ENCODE results near the gene CDH23. TPM values are rescaled to one million over a fixed set of nuclear protein-coding genes. Genes with fewer than 3 reads are reported as not detected.

Gene CDH23
- total RNA-seq, 4 donors from 2014 or later: 13.8 to 20.1 (median 17.3) TPM

DNA sequence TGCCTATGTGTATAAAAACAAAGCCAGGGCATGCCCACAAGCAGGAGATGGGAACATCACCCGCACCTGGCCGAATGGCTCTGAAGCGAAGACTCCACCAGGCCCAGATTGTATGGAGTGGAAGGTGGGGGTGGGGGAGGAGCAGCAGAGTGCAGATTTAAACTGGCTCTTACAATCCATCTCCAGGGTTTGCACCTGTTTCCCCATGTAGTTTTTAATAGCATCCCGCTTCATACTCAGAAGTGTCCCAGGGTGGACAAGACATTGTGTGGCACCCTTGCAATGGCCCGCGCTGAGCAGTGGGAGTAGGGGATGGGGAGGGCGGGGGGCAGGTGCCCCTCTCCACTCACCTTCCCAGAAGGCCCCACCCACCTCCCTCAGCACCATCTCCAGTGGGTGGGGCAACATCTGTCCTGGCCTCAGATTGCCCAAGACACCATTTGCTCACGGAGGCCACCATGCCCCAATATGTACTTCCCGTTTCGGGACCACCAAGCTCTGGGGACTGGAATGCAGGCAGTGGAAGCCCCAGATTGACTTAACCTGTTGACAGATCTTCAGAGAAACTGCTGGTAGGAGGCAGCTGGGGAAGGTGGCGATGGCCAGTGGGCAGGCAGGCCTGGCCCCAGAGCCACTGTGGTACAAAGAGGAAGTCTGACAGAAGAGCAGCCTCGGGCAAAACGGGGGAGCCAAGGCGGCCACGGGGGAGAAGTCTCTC lies 353.6 kb downstream of the CDH23 start:
- peaks cover 5 to 58% (median 13%) of the 10 kb centered on the region in 3 donors for H3K36me3 ChIP-seq
- H3K4me3 ChIP-seq: no peak overlapping the region
- no peaks in the 10 kb centered on the region for H3K9me3 ChIP-seq
- DNase-seq (ENCODE audit: low spot score in 2 of 2): no peak
- peaks cover 0 to 99% (median 72%) of the 10 kb centered on the region in 4 donors for H3K4me1 ChIP-seq
- peak overlapping the region in 3 of 4 donors; percentile 79 to 88 (median 87) for H3K27ac ChIP-seq
- H3K27me3 ChIP-seq: no peaks in the 10 kb centered on the region
- TF ChIP-seq EP300 (IDR thresholded peaks at IDR 0.05): peak in 1 of 2 donors; percentile 16
- TF ChIP-seq, protein P1, sequence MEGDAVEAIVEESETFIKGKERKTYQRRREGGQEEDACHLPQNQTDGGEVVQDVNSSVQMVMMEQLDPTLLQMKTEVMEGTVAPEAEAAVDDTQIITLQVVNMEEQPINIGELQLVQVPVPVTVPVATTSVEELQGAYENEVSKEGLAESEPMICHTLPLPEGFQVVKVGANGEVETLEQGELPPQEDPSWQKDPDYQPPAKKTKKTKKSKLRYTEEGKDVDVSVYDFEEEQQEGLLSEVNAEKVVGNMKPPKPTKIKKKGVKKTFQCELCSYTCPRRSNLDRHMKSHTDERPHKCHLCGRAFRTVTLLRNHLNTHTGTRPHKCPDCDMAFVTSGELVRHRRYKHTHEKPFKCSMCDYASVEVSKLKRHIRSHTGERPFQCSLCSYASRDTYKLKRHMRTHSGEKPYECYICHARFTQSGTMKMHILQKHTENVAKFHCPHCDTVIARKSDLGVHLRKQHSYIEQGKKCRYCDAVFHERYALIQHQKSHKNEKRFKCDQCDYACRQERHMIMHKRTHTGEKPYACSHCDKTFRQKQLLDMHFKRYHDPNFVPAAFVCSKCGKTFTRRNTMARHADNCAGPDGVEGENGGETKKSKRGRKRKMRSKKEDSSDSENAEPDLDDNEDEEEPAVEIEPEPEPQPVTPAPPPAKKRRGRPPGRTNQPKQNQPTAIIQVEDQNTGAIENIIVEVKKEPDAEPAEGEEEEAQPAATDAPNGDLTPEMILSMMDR (IDR thresholded peaks at IDR 0.05): no peak
- 86% methylated on average over 15 of the region's 15 CpGs for WGBS, 2 donors

GRCh38 chr10:71750986-71751385 lies 354.3 kb downstream of the CDH23 start:
- peak overlapping the region in 3 of 4 donors; percentile 54 to 88 (median 62) for H3K27ac ChIP-seq
- no peak overlapping the region for H3K4me3 ChIP-seq
- DNase-seq (ENCODE audit: low spot score in 2 of 2): no peak
- H3K9me3 ChIP-seq: no peaks in the 10 kb centered on the region
- peaks cover 5 to 65% (median 13%) of the 10 kb centered on the region in 3 donors for H3K36me3 ChIP-seq
- peaks cover 0 to 99% (median 73%) of the 10 kb centered on the region in 4 donors for H3K4me1 ChIP-seq
- H3K27me3 ChIP-seq: no peaks in the 10 kb centered on the region
- 68 to 89% methylated on average over 4 of the region's 5 CpGs for WGBS, 2 donors
- no peak for TF ChIP-seq POLR2A (IDR thresholded peaks at IDR 0.05)
- TF ChIP-seq, protein P1 (IDR thresholded peaks at IDR 0.05): no peak
- TF ChIP-seq EP300 (IDR thresholded peaks at IDR 0.05): no peak

DNA sequence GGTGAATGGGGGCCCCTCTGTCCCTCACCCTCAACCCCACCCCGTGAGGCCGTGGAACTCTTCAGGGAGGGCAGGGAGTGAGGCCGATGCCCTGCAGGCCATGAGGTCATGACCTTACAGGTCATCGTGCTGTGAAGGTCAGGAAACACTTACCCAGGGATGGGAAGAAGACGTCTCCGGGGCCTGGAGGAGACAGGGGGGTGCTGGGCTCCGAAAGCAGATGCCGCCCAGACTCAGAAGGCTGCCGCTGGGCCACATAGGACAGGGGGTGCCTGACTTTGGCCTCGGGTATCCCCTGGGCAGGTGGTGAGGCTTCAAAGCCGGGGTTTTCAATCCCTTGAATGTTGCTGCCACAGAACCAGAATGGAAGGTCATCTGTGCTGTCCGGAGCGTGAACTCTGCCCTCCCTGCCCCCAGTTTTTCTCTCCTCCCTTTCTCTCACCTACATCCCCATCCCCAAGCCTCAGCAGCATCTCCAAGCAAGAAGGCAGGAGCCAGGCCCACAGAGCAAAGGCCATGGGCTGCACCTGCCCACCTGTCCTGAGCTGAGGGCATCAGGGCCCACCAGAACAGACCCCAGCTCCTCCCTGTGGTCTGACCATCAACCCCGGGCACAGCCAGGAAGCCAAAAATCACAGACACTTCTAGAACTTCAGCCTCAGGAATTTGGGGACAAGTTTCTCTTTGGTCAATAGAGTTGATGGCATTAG lies 354.9 kb downstream of the CDH23 start:
- DNase-seq (ENCODE audit: low spot score in 2 of 2): no peak
- no peaks in the 10 kb centered on the region for H3K27me3 ChIP-seq
- TF ChIP-seq POLR2A (IDR thresholded peaks at IDR 0.05): no peak
- TF ChIP-seq EP300 (IDR thresholded peaks at IDR 0.05): no peak
- TF ChIP-seq, protein P1 (IDR thresholded peaks at IDR 0.05): no peak
- 72 to 74% methylated on average over 11 of the region's 14 CpGs for WGBS, 2 donors
- no peaks in the 10 kb centered on the region for H3K9me3 ChIP-seq
- H3K36me3 ChIP-seq: peaks cover 5 to 69% (median 13%) of the 10 kb centered on the region in 3 donors
- H3K27ac ChIP-seq: peak overlapping the region in 3 of 4 donors; percentile 54 to 88 (median 62)
- peaks cover 0 to 99% (median 74%) of the 10 kb centered on the region in 4 donors for H3K4me1 ChIP-seq
- H3K4me3 ChIP-seq: no peak overlapping the region

DNA sequence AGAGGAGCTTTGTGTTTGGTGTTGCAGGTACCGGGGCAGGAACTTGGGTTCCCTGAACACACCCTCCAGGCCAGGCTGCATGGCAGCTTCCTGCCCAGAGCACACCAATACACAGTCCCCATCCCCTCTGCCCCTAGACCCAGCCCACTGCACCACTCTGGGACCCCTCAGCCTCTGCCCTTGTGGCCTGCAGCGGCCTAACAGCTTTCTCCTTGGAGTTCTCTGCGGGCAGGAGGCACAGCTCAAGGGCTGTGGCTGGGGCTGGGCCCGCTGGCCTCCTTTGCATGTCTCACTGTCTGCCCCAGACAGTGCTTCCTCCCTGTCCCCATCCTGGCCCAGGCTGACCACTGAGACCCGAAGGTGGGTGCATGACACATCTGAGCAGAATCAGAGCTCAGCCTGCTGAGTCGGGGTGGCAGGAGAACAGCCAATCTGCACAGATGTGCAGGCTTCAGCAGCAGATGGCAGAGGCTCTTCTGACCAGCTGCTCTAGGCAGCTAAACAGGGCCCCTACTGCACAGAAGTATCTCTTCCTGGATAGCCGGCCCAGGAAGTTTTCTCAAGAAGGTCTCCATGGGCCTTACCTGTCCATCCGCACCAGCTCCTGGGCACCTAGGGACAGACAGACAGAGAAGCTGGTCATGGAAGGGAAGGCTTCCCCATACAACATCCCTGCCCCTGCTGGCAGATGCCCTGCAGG lies 355.8 kb downstream of the CDH23 start:
- Histone ChIP-seq H3K9me3 (no peaks in the 10 kb centered on the region), H3K27me3 (no peaks in the 10 kb centered on the region), H3K4me3 (no peak overlapping the region), H3K27ac (peak overlapping the region in 3 of 4 donors; percentile 54 to 88 (median 62)), H3K36me3 (peaks cover 5 to 75% (median 13%) of the 10 kb centered on the region in 3 donors), H3K4me1 (peaks cover 0 to 99% (median 75%) of the 10 kb centered on the region in 4 donors)
- 81 to 84% methylated on average over 3 to 6 of the region's 8 CpGs for WGBS, 2 donors
- DNase-seq (ENCODE audit: low spot score in 2 of 2): no peak
- TF ChIP-seq EP300 (IDR thresholded peaks at IDR 0.05) (no peak), POLR2A (IDR thresholded peaks at IDR 0.05) (no peak)
- TF ChIP-seq, protein P1 (IDR thresholded peaks at IDR 0.05): no peak
